HepG2 (cell line): ENCODE results near the gene TXN. TPM values are rescaled to one million over a fixed set of nuclear protein-coding genes. Genes with fewer than 3 reads are reported as not detected.

ENCODE experiments used
- GABPB1 ChIP-seq: IDR thresholded peaks from 2 replicates; pipeline ENCODE4 v1.6.1; 2016; ENCODE audit warnings: mild to moderate bottlenecking, missing genetic modification reagents, moderate library complexity, missing compliant biosample characterization
- IKZF5 ChIP-seq: IDR thresholded peaks from 2 replicates; pipeline ENCODE4 v1.6.1; 2018; ENCODE audit warnings: missing genetic modification reagents, mild to moderate bottlenecking, missing compliant biosample characterization
- KDM2A ChIP-seq: sonication (generic); formaldehyde crosslinking; IDR thresholded peaks from 2 replicates; pipeline ENCODE4 v1.4.0; 2020; ENCODE audit warnings: low read depth, missing genetic modification reagents, borderline replicate concordance
- PTBP1 ChIP-seq: fragments of 200-400 bp; formaldehyde crosslinking; IDR thresholded peaks from 2 replicates; pipeline ENCODE4 v1.6.1; 2018; ENCODE audit warnings: low read length, low read depth; ENCODE audit not compliant: poor library complexity, severe bottlenecking
- SCMH1 ChIP-seq: sonication (generic); formaldehyde crosslinking; IDR thresholded peaks from 2 replicates; pipeline ENCODE4 v1.9.0; 2021; ENCODE audit warnings: missing genetic modification reagents, mild to moderate bottlenecking, borderline replicate concordance
- SRSF4 ChIP-seq: fragments of 200-400 bp; formaldehyde crosslinking; IDR thresholded peaks from one replicate; pipeline ENCODE4 v1.6.1; 2018; ENCODE audit warnings: mild to moderate bottlenecking, low read depth, low read length, moderate library complexity; ENCODE audit not compliant: poor library complexity, severe bottlenecking
- SSRP1 ChIP-seq: IDR thresholded peaks from 2 replicates; pipeline ENCODE4 v1.6.1; 2016; ENCODE audit warnings: control low read depth
- YEATS4 ChIP-seq: sonication (generic); formaldehyde crosslinking; IDR thresholded peaks from 2 replicates; pipeline ENCODE4 v1.4.0; 2020; ENCODE audit warnings: missing genetic modification reagents, borderline replicate concordance
- ZMAT3 ChIP-seq: sonication (generic); formaldehyde crosslinking; conservative IDR thresholded peaks from 2 replicates; pipeline ENCODE4 v1.7.0; 2021; ENCODE audit warnings: missing genetic modification reagents
- ZNF44 ChIP-seq: sonication (generic); formaldehyde crosslinking; IDR thresholded peaks from 2 replicates; pipeline ENCODE4 v1.5.1; 2020; ENCODE audit warnings: mild to moderate bottlenecking, missing genetic modification reagents
- ZNF598 ChIP-seq: sonication (generic); formaldehyde crosslinking; IDR thresholded peaks from 2 replicates; pipeline ENCODE4 v1.5.1; 2020; ENCODE audit warnings: mild to moderate bottlenecking, missing genetic modification reagents, borderline replicate concordance
- ZNF609 ChIP-seq: sonication (generic); formaldehyde crosslinking; IDR thresholded peaks from 2 replicates; pipeline ENCODE4 v1.4.0; 2020; ENCODE audit warnings: mild to moderate bottlenecking, missing genetic modification reagents, borderline replicate concordance
- ZNF709 ChIP-seq: sonication (generic); formaldehyde crosslinking; IDR thresholded peaks from 2 replicates; pipeline ENCODE4 v1.5.0; 2020; ENCODE audit warnings: mild to moderate bottlenecking, missing genetic modification reagents
- ZNF790 ChIP-seq: sonication (generic); formaldehyde crosslinking; IDR thresholded peaks from 2 replicates; pipeline ENCODE4 v1.8.0; 2022; ENCODE audit warnings: missing genetic modification reagents, mild to moderate bottlenecking, borderline replicate concordance
- polyA plus RNA-seq, 8 experiments: library from polyadenylated mRNA; depleted of rRNA in 3 of 8; stranded (reverse) in 7 of 8; unstranded in 1 of 8; fragments of >200 nt; fragmentation: Illumina TruSeq in 4 of 8; extraction: Trizol in 4 of 8; gene quantifications; 2 replicates each; pipeline versions ENCODE4 v1.2.1 to v1.2.3, GENCODE V29; 2011 to 2016; ENCODE audit warnings: low read depth in 4 of 8, missing spikeins in 1 of 8, mixed read lengths in 1 of 8; ENCODE audit not compliant: insufficient read depth in 1 of 8
- total RNA-seq, 5 experiments: library from RNA; depleted of rRNA; stranded (reverse); fragments of >200 nt; fragmentation: Illumina TruSeq; extraction: Trizol; gene quantifications; 2 replicates each; pipeline ENCODE4 v1.2.3, GENCODE V29; 2016; ENCODE audit warnings: low read depth in 1 of 5
- TF ChIP-seq, protein P1 (sequence below): sonication (generic); formaldehyde crosslinking; IDR thresholded peaks from 2 replicates; pipeline ENCODE4 v1.8.0; 2022; ENCODE audit warnings: mild to moderate bottlenecking, missing genetic modification reagents, borderline replicate concordance
- TF ChIP-seq, protein P2 (sequence below): sonication (generic); formaldehyde crosslinking; IDR thresholded peaks from 2 replicates; pipeline ENCODE4 v1.5.1; 2020; ENCODE audit warnings: mild to moderate bottlenecking, moderate library complexity, missing genetic modification reagents

Gene TXN
- total and polyA plus RNA-seq, 2 of the 13 experiments (the other 11 are each of a cell fraction or from before 2014, with no cell fraction given) = 364 to 470 TPM

- TF ChIP-seq ZMAT3 (CRISPR knock-in tag) (0 out of 2 replicates have a peak, but pooled peaks have one; percentile 43), ZNF609 (0 out of 2 replicates have a peak, but pooled peaks have one; percentile 26), PTBP1 (no peak), ZNF598 (CRISPR knock-in tag) (no peak), KDM2A (CRISPR knock-in tag) (peak; percentile 64; the same call in 1 of the 2 replicates), ZNF709 (CRISPR knock-in tag) (peak; percentile 84; the same call in 1 of the 2 replicates), ZNF44 (CRISPR knock-in tag) (0 out of 2 replicates have a peak, but pooled peaks have one; percentile 50), SSRP1 (CRISPR knock-in tag) (0 out of 2 replicates have a peak, but pooled peaks have one; percentile 14), SRSF4 (no peak), YEATS4 (CRISPR knock-in tag) (peak; percentile 69), ZNF790 (0 out of 2 replicates have a peak, but pooled peaks have one; percentile 40), SCMH1 (CRISPR knock-in tag) (no peak), GABPB1 (CRISPR knock-in tag) (peak; percentile 85), IKZF5 (CRISPR knock-in tag) (peak; percentile 34; the same call in 1 of the 2 replicates)
- TF ChIP-seq, protein P1, sequence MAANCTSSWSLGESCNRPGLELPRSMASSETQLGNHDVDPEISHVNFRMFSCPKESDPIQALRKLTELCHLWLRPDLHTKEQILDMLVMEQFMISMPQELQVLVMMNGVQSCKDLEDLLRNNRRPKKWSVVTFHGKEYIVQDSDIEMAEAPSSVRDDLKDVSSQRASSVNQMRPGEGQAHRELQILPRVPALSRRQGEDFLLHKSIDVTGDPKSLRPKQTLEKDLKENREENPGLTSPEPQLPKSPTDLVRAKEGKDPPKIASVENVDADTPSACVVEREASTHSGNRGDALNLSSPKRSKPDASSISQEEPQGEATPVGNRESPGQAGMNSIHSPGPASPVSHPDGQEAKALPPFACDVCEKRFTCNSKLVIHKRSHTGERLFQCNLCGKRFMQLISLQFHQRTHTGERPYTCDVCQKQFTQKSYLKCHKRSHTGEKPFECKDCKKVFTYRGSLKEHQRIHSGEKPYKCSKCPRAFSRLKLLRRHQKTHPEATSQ (CRISPR knock-in tag) = no peak
- TF ChIP-seq, protein P2, sequence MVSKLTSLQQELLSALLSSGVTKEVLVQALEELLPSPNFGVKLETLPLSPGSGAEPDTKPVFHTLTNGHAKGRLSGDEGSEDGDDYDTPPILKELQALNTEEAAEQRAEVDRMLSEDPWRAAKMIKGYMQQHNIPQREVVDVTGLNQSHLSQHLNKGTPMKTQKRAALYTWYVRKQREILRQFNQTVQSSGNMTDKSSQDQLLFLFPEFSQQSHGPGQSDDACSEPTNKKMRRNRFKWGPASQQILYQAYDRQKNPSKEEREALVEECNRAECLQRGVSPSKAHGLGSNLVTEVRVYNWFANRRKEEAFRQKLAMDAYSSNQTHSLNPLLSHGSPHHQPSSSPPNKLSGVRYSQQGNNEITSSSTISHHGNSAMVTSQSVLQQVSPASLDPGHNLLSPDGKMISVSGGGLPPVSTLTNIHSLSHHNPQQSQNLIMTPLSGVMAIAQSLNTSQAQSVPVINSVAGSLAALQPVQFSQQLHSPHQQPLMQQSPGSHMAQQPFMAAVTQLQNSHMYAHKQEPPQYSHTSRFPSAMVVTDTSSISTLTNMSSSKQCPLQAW = peak; percentile 65
Measured at GRCh38 chr9:110255463-110256379, 586 bp downstream of the TXN start (continued).
